T-helper 2 cell (primary cell): ENCODE measurements around the gene KRT38.
"Not testable (repeated sequence)": the region's sequence is repeated elsewhere in the genome, so short reads cannot be mapped to it uniquely, and the experiment has no call there.

Source experiments
- DNase-seq, 5 experiments: peaks; one replicate each; pipeline versions ENCODE4 v3.0.0 to v3.0.0-alpha.2; 2012 to 2022

The KRT38 gene

DNA sequence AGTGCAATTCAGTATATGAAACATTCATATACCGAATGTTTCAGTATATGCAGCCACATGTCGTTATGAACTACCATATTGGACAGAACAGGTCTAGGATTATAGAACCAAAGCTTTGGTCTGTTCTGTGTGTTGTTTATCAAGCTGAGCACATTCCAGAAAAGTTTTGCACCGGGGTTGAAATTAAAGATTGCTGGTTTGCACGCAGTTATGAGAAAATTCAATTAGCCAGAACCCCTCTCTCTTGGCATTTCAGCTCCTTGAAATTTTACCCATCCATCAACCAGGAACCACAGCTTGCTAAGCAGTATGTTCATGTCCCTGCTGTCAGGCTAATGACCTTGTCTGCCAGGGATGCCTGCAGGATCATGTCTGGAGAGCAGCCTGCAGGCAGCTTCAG is 16.9 kb upstream of the KRT38 start:
- no peak for DNase-seq

DNA sequence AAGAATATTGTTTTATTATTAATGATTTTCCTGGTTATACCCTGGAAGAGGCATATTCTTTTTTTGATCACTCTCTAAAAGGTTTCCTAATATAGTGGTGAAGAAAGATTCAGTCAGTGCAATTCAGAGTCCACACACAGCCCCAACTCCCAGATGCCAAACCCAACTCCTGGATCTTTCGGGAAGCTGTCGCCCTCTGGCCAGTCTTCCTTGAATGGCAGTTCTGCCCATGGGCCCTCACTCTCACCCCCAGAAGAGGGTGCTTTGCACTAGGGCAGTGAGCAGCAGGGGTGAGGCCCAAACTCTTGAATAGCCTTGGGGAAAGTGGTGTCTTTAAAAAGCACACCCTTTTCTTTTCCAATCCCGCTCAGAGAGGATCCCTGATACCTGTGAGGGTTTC is 15.4 kb upstream of the KRT38 start:
- DNase-seq = no peak

DNA sequence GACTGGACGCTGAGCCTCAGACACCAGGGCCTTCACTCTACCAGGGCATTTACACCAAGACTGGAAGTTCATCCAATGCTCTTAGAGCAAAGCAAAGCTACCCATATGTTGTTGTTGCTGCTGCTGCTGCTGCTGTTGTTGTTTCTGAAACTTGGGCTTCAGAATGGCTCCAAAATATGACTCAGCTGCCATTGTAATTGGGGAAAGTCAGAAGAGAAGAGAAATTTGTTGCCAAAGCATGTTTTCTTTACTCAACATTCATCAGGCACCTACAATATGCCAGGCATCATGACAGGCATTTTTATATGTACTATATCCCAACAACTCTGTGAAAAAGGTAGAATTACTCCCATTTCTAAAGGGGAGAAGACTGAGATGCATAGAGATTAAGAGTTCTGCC is 14.5 kb upstream of the KRT38 start:
- no peak for DNase-seq

DNA sequence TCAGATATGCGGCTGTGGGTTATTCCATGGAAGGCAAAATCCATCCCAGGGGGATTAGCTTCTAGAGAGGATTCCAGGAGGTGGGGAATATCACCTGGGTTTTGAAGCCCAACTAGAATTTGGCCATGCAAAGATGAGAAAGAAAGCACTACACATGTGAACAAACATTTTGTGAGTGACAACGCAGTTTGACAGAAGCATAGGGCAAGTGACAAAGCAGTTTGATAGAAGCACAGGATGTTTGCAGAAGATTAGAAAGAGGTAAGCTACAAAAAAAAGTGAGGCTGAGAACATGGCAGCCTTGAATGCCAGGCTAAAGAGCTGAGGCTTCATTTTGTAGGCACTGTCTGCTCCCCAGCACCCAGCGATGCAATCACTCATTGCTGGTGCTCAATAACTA is 12.3 kb upstream of the KRT38 start:
- no peak for DNase-seq

DNA sequence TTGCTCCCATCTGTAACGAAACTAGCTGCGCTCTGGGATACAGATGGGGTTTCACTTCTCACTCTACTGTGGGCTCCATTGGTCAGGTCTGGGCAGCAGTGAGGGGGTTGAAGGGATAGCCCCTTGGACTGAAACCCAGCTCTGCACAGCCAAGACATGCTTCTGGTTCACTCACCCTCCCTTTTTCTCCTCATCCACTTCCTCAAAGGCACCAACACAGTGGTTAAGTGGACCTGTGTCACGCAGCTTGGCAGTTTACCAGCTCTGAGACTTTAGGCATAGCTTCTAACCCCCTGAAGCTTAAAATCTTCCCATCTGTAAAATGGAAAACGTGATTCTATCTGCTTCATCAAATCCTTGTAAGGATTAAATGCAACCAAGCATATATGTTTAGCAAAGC is 11.5 kb upstream of the KRT38 start:
- no peak for DNase-seq

DNA sequence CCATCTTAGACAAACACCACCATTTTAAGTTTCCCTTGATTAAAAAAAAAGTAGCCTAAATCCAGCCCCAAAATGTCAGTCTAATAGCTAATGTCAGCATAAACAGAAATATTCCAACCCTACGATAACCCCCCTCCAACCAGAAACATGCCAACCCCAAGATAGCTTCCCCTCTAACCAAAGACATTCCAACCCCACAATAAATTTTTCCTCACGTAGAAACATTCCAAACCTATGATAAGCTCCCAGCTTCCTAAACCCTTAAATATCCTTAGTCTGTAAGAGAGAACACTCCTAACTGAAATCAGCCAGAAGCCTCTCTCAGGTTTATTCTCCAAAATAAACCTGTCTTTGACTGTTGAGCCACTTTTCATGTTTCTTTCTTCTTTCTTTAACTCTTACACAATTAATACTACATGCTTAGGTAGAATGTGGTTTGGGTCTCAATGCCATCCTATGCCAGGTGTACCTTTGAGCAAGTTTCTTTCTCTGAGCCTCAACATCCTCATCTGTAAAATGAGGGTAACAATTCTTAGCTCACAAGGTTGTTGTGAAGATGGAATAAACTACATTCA is 10.5 kb upstream of the KRT38 start:
- no peak for DNase-seq

DNA sequence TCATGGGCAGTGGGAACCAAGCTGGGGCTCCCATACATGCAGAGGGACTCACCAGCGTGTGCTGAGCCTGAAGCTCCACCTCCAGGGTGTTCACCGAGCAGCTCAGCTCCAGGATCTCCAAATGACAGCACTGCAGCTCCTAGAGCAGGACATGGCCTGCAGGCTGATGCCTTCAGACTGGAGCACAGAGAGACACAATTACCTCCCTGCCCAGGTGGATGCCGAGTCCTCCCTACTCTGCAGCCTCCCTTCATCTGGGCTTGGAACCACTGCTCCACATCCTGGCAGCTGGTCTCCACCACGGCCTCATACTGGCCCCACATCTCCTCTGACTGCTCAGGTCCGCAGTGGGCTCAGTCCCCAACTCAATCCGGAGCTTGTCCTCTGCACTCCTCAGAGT is 8.2 kb upstream of the KRT38 start:
- DNase-seq = no peak

DNA sequence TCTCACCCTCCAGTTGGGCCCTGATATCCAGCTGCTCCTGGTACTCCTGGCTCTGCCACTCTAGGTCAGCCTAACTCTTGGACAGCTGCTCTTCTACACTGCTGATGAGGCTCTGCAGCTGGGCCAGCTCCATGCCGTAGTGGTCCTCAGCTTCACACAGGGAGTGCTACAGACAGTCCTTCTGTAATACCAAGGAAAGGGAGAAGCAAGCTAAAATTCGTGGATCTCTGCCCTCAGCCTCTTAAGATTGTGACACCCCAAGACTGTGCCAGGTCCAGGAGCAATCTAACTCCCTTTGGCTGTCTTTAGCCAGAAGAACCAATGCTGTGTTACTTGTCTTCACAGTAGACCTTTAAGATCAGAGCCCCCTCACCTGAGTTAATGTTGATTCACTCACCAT is 7.7 kb upstream of the KRT38 start:
- no peak for DNase-seq

DNA sequence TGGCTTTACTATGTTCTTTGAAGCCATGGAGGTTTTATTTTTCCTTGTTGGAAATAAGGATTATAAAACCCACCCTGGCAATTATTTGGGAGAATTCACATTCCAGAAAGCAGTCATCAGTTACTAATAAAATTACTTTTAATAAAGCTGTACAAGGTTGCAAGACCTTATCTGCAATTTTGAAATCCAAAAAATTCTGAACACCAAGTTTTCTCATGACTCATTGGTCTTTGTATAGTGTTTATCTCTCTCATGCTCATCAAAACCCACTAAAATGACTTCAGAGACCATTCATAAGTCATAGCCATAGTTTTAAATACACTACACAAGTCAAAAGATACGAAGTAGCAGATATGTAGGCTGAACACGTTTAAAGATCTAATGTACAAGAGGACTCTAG is 6.0 kb upstream of the KRT38 start:
- DNase-seq = no peak

DNA sequence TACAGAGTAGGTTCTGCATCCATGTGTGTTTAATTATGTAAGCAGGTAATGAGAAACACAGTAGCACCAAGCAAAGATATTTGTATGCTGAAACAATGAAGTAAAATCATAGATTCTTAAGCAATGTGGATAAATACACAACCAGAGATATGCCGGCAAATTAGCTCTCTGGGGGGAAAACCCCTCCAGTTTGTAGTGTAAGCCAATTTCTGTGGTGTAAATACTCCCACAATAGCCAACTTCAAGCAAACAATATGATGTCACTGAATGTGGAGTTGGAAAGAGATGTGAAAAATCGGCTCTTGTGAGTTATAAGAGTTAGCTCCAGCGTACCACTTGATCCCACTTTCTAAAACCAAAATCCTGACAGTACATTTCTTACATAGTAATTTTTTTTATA is 3.9 kb upstream of the KRT38 start:
- DNase-seq = no peak

DNA sequence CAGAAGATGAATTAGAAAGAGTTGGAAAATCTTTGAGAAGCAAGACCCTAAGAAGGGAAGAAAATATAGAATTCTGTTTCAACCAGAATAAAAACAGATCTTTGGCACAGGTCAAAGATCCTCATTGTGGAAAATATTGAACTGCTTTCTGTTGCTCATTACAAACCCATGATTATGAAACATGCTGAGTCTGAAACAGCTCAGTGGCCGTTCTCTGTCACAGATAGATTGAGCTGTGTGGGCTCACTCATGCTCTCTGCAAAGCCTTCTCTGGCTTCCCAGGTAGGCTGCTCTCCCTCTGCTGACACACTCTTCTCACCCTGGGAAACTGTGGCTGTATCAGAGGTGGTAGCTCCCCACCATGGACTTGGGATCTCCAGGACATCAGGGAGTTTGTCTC is 3.4 kb upstream of the KRT38 start:
- no peak for DNase-seq

DNA sequence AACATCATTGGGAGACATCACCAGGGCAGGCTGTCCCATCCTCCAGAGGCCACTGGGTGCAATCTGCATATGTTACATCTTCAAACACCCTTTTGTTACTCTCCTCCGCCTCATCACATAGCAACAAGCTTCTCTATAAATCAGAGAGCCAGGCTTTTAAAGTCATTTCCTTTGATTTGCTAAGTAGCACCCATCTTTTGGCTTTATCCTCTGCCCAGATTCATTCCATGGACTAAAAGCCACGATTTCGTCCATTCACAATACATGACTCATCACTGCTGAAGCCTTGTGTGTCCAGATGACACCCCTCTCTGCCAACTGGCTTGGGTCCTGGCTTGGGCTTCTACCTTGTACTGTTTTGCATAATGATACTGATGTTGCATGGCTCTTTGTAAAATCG is 2.0 kb upstream of the KRT38 start:
- no peak for DNase-seq

DNA sequence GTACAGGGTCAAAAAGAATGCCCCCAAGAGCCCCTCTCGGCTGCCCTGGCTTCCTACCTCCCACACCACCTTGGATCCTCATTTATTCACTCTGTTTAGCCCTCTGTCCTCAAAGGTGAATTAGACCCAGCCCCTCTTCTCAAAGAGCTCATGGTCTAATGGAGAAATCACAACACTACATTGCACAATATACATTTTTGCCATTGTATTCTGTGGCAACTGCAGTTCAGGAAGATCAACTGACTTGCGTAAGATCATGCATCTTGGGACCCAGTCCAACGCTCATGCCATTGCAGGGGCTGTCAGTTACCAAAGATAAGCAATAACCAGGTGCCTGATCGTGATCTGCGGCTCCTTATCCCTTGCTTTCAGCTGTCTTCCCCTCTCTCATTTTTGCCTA is 1.4 kb downstream of the KRT38 start:
- no peak for DNase-seq

DNA sequence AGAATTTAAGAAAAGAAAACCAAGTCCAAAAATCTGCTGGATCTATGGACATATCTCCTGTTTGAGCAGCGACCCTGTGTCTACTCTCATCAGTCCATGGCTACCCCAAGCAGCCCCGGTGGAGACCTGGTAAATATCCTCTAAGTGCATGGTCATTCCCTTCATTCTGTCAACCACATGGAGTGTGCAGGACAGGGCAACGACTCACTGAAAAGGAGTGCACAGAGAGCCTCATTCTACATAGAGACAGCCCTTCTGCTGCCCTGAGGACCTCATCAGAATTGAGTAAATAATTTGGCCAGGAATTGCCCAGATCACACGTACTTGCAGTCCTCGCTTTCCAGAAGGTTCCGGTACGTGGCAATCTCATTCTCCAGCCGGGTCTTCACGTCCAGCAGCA is 3.0 kb downstream of the KRT38 start:
- no peak for DNase-seq

DNA sequence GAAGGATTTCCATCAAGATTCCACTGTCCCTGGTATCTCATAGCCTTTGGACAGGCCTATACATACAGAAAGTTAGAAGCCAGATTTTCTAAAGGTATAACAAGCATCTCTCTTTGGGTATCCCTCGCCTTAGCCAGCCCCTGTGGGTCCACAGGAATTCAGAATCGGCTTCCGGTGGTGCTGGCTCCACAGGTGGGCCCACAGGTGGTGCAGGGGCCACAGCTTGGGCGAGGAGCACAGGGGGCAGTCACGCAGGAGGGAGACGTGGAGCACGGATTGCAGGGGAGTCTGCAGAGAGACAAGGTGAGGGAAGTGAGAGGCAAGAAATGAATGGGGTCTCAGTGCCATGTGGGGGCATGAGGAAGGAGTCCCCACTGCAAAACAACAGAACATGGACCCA is 3.5 kb downstream of the KRT38 start:
- no peak for DNase-seq

DNA sequence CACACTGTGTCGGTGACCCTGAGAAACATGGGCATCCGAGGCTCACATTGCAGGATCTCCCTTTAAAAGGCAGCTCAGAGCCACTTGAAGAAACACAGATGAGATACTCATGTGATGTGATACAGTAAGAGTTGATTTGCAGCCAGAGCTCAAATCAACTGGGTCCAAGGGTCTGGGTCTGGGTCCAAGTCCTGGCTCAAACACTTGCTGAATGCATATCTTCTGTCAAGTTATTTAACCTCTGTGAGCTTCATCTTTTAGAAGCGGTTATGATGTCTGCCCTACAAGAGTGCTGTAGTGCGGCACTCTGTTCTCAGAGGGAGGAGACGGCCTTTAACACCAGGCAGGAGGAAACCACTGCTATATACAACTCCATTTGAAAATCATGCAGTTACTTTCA is 6.4 kb downstream of the KRT38 start:
- DNase-seq = no peak

DNA sequence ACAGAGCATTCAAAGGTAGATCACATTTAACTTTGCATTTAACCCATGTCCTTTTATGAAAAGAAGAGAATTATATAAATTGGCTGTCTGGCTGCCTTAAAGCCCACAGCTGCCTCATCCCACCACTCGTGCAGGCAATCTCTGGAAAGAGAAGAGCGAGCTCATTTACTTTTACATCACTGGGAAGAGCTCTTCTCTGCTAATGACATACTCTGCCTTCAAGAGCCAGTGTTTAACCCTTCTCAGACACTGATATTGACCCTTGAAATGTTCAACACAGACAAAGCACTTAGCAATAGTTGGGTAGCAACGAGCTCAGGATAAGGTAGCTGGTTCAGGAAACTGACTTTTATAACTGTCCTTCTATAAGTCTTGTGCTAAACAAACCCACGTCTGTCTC is 6.8 kb downstream of the KRT38 start:
- DNase-seq = no peak

DNA sequence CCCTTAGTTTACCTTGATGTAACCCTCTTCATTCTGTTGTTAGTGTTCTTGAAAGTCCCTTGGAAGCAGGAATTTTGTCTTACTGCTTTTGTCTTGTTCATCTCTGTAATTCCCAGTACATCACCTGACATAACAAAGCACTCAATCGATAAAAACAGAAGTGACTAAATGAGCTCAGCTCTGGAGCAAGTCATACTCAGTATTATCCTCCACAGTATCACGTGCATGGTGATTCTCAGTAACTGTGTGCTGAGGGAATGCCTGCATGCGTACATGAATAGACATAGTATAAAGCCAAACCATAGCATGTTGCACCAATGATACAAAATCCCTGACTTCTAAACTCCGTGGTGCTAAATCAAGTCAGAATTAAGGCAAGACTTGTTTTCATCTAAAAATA is 7.2 kb downstream of the KRT38 start:
- no peak for DNase-seq

DNA sequence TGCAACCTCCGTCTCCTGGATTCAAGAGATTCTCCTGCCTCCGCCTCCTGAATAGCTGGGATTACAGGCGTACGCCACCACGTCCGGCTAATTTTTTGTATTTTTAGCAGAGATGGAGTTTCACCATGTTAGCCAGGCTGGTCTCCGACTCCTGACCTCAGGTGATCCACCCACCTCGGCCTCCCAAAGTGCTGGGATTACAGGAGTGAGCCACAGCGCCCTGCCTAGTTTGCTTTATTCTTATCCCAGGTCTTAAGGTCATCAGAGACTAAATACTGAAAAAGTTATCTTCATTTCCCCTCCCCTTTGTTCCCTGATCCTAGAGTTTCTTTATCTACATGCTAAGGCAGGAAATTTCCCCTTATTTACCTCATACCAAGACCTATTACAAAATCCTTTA is 10.4 kb downstream of the KRT38 start:
- DNase-seq = not testable (repeated sequence)

DNA sequence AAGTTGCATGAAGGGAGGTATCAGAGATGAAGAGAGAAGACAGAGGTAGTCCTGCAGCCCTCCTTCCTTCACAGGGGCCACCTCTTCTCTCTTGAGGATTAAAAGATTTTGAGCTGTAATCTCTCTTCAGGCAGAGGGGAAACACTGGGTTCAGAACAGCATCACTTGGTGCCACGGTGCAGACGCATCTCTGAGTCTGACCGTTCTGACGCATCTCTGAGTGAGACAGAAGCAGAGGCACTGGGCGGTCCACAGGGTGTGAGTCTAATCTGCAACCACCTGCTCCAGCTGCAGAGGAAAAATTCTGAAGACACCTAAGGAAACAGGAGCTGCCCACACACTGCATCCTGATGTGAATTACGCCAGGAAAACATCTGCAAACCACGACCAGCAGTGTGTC is 11.1 kb downstream of the KRT38 start:
- no peak for DNase-seq

DNA sequence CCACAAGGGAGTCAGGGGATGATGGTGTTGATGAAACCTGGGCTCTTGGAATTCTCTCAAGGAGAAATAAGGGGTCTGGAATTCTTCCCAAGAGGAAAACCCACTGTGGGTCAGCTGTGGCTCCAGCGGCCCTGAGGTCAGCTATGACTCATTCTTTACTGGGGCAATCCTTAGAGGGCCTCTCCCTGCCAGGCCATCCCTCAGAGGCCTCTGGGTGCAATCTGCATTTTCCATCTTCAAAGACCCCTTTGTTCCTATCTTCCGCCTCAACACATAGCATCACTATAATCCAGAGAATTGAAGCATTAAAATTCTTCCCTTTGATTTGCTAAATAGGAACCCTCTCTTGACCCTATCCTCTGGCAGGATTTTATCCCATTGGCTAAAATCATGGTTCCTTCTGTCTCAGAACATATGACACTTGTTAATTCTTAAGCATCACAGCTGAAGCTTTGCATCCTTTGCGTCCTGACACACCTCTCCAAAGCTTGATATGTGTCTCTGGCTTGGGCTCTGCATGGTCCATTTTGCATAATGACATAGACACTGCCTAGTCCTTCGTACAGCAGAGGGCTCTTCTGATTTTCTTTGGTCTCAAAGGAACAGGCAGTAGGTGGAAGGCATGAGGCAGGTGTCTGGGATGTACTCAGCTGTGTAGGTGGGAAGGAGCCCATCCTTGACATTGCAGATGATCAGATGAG is 12.0 kb downstream of the KRT38 start:
- DNase-seq = no peak

DNA sequence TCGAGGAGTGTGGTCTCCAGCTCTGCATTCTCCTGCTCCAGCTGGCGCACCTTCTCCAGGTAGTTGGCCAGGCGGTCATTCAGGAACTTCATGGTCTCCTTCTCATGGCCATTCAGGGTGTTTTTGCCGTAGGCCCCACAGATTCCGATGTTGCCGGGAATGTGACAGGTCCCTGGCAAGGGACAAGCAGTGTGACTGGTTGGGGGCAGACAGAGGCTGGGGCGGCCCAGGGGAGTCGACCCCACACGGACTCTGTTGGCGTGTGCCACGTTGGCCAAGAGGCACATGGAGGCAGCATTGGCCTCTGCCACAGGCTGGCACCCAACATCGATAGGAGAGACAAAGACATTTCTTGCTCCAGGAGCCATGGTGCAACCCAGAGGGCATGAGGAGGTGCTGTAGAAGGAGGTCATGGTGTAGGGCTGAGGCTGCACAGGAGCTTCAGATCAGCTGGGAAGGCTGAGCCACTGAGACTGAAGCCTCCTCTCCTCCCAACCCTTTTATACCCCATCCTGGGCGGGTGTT is 16.6 kb downstream of the KRT38 start, which contains the start of gene KRT37:
Gene KRT37, minus strand, starts transcription at position 475 of the 525 bp plus-strand sequence. Its CDS starts 62 bp downstream, at position 413.
- DNase-seq = no peak

DNA sequence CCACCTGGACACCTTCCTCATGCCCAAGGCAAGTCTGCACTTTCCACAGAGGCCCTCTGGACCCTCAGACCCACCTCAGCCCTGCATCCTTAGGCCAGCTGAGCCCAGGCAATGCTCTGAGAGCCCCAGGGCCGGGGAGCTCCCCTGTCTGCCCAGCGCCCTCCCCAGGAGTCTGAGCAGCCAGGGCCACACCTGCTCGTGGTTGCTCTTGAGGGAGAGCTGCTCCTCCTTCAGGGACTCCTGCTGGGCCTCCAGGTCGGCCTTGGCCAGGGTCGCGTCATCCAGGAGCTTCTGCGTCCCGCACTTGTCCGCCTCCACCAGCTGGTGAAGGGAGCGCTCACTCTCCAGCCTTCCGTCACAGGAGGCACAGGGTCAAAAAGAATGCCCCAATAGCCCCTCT is 18.2 kb downstream of the KRT38 start:
- DNase-seq = not testable (repeated sequence)

DNA sequence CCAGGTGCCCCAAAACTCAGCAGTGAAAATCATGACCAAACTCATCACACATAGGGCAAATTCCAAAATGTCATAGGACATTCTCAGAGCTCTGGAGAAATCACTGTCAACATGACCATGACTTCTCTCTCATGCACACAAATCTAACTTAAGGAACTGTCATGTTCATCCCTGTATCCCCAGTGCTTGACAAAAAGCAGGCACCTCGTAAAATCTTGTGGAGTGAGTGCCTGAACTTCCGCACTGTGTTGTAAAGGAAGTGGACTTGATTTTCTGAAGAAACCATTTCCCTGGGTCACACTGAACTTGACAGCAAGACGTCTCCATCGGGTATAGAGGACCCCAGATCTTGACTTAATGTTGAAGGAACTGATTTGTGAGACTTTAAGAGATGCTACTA is 19.2 kb downstream of the KRT38 start:
- no peak for DNase-seq

DNA sequence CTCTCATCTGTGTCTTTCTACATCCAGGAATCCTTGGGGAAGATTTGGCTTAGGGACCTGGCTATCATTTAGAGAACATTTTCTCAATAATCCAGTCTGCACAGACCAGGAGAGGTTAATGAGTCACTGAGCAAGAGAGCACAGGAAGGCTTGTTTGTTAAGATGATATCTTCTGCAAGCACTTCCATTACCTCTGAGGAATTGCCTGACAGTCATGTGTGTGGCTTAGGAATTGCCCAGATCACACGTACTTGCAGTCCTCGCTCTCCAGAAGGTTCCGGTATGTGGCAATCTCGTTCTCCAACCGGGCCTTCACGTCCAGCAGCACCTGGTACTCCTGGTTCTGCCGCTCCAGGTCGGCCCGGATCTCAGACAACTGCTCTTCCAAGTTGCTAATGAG is 19.7 kb downstream of the KRT38 start:
- no peak for DNase-seq
